ENCODE measurements around the gene OSBPL7.

DNA sequence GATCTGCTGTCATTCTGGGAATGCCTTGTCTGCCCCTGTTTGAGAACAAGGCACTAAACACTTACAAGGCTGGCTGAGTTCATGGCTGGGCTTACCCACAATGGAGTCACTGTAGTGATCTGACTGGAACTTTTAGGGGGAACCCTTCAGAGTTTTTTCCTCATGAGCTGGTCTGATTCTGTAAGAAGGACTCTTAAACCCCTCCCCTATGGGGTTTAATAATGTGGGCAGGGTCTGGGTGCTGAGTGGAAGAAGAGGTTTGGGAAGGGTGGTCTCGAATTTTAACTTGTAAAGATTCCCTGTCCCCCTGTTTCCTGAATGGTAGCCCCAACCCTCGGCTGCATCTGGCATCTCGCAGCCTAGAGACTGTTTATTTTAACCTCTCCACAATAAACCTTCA lies 30.6 kb downstream of the OSBPL7 start:
- TF ChIP-seq, protein P1, sequence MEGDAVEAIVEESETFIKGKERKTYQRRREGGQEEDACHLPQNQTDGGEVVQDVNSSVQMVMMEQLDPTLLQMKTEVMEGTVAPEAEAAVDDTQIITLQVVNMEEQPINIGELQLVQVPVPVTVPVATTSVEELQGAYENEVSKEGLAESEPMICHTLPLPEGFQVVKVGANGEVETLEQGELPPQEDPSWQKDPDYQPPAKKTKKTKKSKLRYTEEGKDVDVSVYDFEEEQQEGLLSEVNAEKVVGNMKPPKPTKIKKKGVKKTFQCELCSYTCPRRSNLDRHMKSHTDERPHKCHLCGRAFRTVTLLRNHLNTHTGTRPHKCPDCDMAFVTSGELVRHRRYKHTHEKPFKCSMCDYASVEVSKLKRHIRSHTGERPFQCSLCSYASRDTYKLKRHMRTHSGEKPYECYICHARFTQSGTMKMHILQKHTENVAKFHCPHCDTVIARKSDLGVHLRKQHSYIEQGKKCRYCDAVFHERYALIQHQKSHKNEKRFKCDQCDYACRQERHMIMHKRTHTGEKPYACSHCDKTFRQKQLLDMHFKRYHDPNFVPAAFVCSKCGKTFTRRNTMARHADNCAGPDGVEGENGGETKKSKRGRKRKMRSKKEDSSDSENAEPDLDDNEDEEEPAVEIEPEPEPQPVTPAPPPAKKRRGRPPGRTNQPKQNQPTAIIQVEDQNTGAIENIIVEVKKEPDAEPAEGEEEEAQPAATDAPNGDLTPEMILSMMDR (CRISPR knock-in tag; IDR thresholded peaks at IDR 0.05) = no peak
- TF ChIP-seq JUND (CRISPR knock-in tag; IDR thresholded peaks at IDR 0.05) (no peak), RAD51 (IDR thresholded peaks at IDR 0.05; ENCODE audit: borderline replicate concordance) (no peak), ETV5 (CRISPR knock-in tag; IDR thresholded peaks at IDR 0.05; ENCODE audit: borderline replicate concordance) (no peak), ZNF274 (CRISPR knock-in tag; IDR thresholded peaks at IDR 0.05) (no peak), NR2C2 (CRISPR knock-in tag; IDR thresholded peaks at IDR 0.05; ENCODE audit: borderline replicate concordance) (no peak), POLR2AphosphoS2 (IDR thresholded peaks at IDR 0.05; ENCODE audit: low read depth, low read length) (no peak), HMGA1 (CRISPR knock-in tag; conservative IDR thresholded peaks at IDR 0.05) (no peak), YY1 (IDR thresholded peaks at IDR 0.05; ENCODE audit: insufficient read depth, insufficient replicate concordance, low read depth, low read length) (no peak)
- TF ChIP-seq, protein P2, sequence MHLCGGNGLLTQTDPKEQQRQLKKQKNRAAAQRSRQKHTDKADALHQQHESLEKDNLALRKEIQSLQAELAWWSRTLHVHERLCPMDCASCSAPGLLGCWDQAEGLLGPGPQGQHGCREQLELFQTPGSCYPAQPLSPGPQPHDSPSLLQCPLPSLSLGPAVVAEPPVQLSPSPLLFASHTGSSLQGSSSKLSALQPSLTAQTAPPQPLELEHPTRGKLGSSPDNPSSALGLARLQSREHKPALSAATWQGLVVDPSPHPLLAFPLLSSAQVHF (CRISPR knock-in tag; IDR thresholded peaks at IDR 0.05) = no peak

All from HepG2 (cell line).